ENCODE data around the gene ATP5PO.

GRCh38 chr21:33949516-33950430, 34.2 kb upstream of the ATP5PO start:
- no peak for TF ChIP-seq EZH2 (IDR thresholded peaks at IDR 0.05)
- TF ChIP-seq POLR2AphosphoS5 (IDR thresholded peaks at IDR 0.05; ENCODE audit: borderline replicate concordance, low read depth, low read length) = no peak
- no peak for TF ChIP-seq FOXP2 (optimal IDR thresholded peaks at IDR 0.05; ENCODE audit: control extremely low read depth, extremely low read length, insufficient read depth)
